Measurements from ENCODE around the gene YBX3.

DNA sequence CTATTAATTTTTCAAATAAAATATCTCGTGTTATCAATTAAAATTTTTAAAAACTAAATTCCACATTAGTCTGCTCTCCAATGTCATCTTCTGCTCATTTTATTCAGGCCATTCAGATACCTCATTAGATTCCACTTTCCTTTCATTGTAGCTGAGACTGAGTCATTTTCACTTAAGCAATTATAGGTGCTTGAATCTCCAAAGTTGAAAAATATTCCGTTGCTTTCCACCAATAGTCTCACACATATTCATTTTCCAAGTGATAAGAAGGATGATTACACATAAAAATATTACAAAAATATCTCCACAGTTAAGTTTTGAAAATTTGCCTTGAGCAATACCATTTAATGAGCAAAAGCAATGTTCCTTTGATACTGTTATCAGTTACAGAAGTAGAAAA is 36.5 kb upstream of the YBX3 start:
- TF ChIP-seq, protein P1, sequence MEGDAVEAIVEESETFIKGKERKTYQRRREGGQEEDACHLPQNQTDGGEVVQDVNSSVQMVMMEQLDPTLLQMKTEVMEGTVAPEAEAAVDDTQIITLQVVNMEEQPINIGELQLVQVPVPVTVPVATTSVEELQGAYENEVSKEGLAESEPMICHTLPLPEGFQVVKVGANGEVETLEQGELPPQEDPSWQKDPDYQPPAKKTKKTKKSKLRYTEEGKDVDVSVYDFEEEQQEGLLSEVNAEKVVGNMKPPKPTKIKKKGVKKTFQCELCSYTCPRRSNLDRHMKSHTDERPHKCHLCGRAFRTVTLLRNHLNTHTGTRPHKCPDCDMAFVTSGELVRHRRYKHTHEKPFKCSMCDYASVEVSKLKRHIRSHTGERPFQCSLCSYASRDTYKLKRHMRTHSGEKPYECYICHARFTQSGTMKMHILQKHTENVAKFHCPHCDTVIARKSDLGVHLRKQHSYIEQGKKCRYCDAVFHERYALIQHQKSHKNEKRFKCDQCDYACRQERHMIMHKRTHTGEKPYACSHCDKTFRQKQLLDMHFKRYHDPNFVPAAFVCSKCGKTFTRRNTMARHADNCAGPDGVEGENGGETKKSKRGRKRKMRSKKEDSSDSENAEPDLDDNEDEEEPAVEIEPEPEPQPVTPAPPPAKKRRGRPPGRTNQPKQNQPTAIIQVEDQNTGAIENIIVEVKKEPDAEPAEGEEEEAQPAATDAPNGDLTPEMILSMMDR (IDR thresholded peaks at IDR 0.05) = no peak
- TF ChIP-seq POLR2A (IDR thresholded peaks at IDR 0.05) = no peak

All from Peyer's patch (tissue), 4 donors.